ENCODE measurements around the gene SND1.

Gene SND1

GRCh38 chr7:127874951-127875608 lies 223.1 kb downstream of the SND1 start:
- no peak for DNase-seq

GRCh38 chr7:127876393-127876792 lies 224.4 kb downstream of the SND1 start:
- DNase-seq = no peak

GRCh38 chr7:127877951-127878350 lies 226.0 kb downstream of the SND1 start:
- no peak for DNase-seq

GRCh38 chr7:127878791-127879190 lies 226.8 kb downstream of the SND1 start:
- no peak for DNase-seq

GRCh38 chr7:127879436-127879835 lies 227.4 kb downstream of the SND1 start:
- no peak for DNase-seq

- DNase-seq = no peak
Observed at GRCh38 chr7:127879942-127880341, 227.9 kb downstream of the SND1 start.

- DNase-seq = no peak
Observed at GRCh38 chr7:127880454-127880853, 228.5 kb downstream of the SND1 start.

- no peak for DNase-seq
Observed at GRCh38 chr7:127881564-127881963, 229.6 kb downstream of the SND1 start.

- no peak for DNase-seq
Observed at GRCh38 chr7:127882313-127882920, 230.4 kb downstream of the SND1 start.

GRCh38 chr7:127884066-127884559 lies 232.1 kb downstream of the SND1 start:
- no peak for DNase-seq

- no peak for DNase-seq
Observed at GRCh38 chr7:127885222-127885772, 233.3 kb downstream of the SND1 start.

- no peak for DNase-seq
Observed at GRCh38 chr7:127885843-127886242, 233.8 kb downstream of the SND1 start.

GRCh38 chr7:127886248-127886647 lies 234.3 kb downstream of the SND1 start:
- DNase-seq = no peak

- no peak for DNase-seq
Observed at GRCh38 chr7:127887096-127887495, 235.1 kb downstream of the SND1 start.

GRCh38 chr7:127887631-127888030 lies 235.6 kb downstream of the SND1 start:
- no peak for DNase-seq

GRCh38 chr7:127888411-127888810 lies 236.4 kb downstream of the SND1 start:
- DNase-seq = no peak

GRCh38 chr7:127888825-127889224 lies 236.8 kb downstream of the SND1 start:
- no peak for DNase-seq

GRCh38 chr7:127889677-127890076 lies 237.7 kb downstream of the SND1 start:
- no peak for DNase-seq

- no peak for DNase-seq
Observed at GRCh38 chr7:127890726-127891125, 238.7 kb downstream of the SND1 start.

- no peak for DNase-seq
Observed at GRCh38 chr7:127891144-127891543, 239.2 kb downstream of the SND1 start.

GRCh38 chr7:127891854-127892438 lies 240.0 kb downstream of the SND1 start:
- DNase-seq = no peak

- DNase-seq = no peak
Observed at GRCh38 chr7:127892488-127893314, 240.7 kb downstream of the SND1 start.

GRCh38 chr7:127893547-127893946 lies 241.6 kb downstream of the SND1 start:
- no peak for DNase-seq

Data from stimulated activated CD4-positive, alpha-beta T cell treated with anti-CD3 and anti-CD28 coated beads, Interleukin-4, amount 100 ng/mL, for 1 hour (primary cell).